ENCODE data around the gene RCE1. TPM values are rescaled to one million over a fixed set of nuclear protein-coding genes. Genes with fewer than 3 reads are reported as not detected.
"Not testable (repeated sequence)": the region's sequence is repeated elsewhere in the genome, so short reads cannot be mapped to it uniquely, and the experiment has no call there.

Gene RCE1
- polyA plus RNA-seq (ENCODE audit: insufficient read length in 12 of 12): 10 to 100 TPM in 11 of 12 donors, not detected in 1; 11.2 to 29.3 (median 12.6) TPM
- long read RNA-seq, donor 1, partial matches to known transcripts: 0 of 4 reads
- long read RNA-seq, donor 1, other reads (novel, unspliced or antisense): 0 of 4 reads
- long read RNA-seq, donor 2, transcript RCE1-201 (8 exons, 1,485 nt): major isoform, 6 of 8 reads
- long read RNA-seq, donor 2, partial matches to known transcripts: 0 of 8 reads
- long read RNA-seq, donor 2, other reads (novel, unspliced or antisense): 0 of 8 reads
- long read RNA-seq, donor 3, partial matches to known transcripts: 0 of 1 reads
- long read RNA-seq, donor 3, other reads (novel, unspliced or antisense): 0 of 1 reads
- long read RNA-seq, donor 4, partial matches to known transcripts: 0 of 2 reads
- long read RNA-seq, donor 4, other reads (novel, unspliced or antisense): 0 of 2 reads
- long read RNA-seq, donor 5: 0 reads
- long read RNA-seq, donor 6, partial matches to known transcripts: 0 of 4 reads
- long read RNA-seq, donor 6, other reads (novel, unspliced or antisense): 0 of 4 reads
- long read RNA-seq, donor 7, partial matches to known transcripts: 0 of 3 reads
- long read RNA-seq, donor 7, other reads (novel, unspliced or antisense): 0 of 3 reads
- long read RNA-seq, donor 8, partial matches to known transcripts: 0 of 3 reads
- long read RNA-seq, donor 8, other reads (novel, unspliced or antisense): 0 of 3 reads
- long read RNA-seq, donor 9, partial matches to known transcripts: 0 of 4 reads
- long read RNA-seq, donor 9, other reads (novel, unspliced or antisense): 0 of 4 reads
- long read RNA-seq, donor 10, partial matches to known transcripts: 0 of 4 reads
- long read RNA-seq, donor 10, other reads (novel, unspliced or antisense): 0 of 4 reads
- long read RNA-seq, donor 11, partial matches to known transcripts: 0 of 5 reads
- long read RNA-seq, donor 11, other reads (novel, unspliced or antisense): 0 of 5 reads

GRCh38 chr11:66842896-66843775 lies at the start of gene RCE1:
TSS of gene RCE1 (plus strand) at chr11:66843441. CDS start at chr11:66843456, 15 bp downstream.
- peak; percentile 86 for DNase-seq

- not testable (repeated sequence) for DNase-seq
Observed at GRCh38 chr11:66799815-66800214, 43.4 kb upstream of the RCE1 start.

- DNase-seq: no peak
Observed at GRCh38 chr11:66800720-66801428, 42.4 kb upstream of the RCE1 start.

- DNase-seq: no peak
Observed at GRCh38 chr11:66809592-66809991, 33.6 kb upstream of the RCE1 start.

DNA sequence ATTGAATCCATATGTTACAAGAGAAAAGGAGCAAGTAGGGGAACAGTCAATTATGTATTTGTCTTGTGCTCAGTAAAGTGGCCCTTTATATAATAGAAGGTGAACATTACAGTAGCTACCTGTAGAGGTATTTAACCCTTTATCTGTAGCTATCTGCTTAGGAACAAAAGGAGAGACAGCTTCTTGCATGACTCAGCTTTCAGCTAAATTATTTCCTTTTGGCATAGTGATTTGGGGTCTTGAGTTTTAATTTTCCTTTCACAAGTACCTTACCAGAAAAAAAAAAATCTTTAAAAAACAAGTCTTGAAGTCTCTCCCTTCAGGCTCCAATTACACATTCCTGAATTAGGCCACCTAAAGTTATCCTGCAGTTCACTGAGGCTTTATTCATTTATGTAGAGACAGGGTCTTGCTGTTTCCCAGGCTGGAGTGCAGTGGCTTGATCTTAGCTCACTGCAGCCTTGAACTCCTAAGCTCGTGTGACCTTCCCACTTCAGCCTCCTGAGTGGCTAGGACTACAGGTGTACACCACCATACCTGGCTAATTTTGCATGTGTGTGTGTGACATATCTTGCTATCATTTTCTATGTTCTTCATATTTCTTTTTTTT lies 32.6 kb upstream of the RCE1 start:
- no peak for DNase-seq

DNA sequence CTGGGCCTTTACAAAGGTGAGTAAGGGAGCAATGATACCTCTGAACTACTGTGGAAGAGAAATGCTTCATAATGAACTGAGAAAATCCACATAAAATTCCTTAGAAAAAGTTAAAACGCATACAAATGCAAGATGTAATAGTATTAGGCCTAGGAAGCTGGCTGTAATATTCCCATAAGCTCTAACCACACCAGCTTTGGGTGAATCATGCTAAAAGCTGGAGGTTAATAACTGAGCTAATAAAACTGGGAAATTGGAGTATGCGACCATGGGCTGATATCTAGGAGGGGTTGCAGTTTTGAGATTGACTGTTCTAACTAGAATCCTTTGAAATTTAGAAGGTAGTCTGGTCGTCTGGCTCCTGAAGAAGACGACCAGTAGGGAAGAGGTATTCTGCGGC lies 28.6 kb upstream of the RCE1 start:
- DNase-seq: no peak

- DNase-seq: no peak
Observed at GRCh38 chr11:66815646-66816045, 27.6 kb upstream of the RCE1 start.

DNA sequence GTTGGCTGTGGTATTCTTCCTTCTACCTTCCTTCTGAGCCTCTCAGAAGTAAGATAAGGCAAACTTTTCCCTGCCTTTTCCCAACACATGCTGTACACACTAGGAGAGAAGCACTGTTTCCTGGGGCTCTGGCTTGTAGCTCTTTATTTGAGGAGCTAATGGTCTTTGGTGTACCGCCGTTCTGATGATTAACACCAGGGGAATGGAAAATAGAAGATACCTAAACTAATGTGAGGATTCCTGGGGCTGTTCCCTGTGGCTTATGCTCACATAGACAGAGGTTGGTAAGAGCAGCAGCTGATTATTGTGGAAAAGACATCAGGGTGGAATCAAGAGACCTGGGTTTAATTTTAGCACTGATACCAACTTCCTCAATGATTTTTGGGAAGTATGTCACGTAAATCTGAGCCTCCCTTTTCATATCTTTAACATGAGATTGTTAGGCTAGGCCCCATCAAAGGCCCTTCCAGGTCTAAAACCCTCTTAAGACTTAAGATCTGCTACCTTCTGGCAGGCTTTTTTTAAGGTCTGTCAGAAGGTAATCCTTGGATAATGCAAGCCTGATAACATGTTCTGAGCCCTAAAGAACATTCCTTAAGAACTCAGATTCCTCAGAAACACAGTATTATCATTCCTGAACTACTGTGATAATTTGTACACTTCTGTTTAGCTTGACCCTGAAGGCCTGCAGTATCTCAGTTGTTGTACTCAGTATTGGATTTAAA lies 24.8 kb upstream of the RCE1 start:
- DNase-seq: no peak

- no peak for DNase-seq
Observed at GRCh38 chr11:66820381-66820780, 22.9 kb upstream of the RCE1 start.

- no peak for DNase-seq
Observed at GRCh38 chr11:66820901-66821300, 22.3 kb upstream of the RCE1 start.

GRCh38 chr11:66823700-66824099 lies 19.5 kb upstream of the RCE1 start:
- no peak for DNase-seq

DNA sequence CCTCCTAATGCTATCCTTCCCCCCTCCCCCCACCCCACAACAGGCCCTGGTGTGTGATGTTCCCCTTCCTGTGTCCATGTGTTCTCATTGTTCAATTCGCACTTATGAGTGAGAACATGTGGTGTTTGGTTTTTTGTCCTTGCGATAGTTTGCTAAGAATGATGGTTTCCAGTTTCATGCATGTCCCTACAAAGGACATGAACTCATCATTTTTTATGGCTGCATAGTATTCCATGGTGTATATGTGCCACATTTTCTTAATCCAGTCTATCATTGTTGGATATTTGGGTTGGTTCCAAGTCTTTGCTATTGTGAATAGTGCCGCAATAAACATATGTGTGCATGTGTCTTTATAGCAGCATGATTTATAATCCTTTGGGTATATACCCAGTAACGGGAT lies 18.7 kb upstream of the RCE1 start:
- DNase-seq: not testable (repeated sequence)

DNA sequence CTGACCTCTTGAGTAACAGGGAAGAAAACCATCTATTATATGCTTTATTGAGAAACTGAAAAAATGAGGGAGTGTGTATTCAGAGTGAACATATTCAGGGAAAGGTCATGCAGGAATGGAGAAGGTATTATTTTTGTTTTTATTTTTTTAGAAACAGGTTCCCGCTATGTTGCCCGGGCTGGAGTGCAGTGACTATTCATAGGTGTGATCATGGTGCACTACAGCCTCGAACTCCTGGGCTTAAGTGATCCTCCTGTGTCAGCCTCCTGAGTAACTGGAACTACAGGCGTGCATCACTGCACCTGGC lies 8.7 kb upstream of the RCE1 start:
- no peak for DNase-seq

- DNase-seq: no peak
Observed at GRCh38 chr11:66834943-66835342, 8.3 kb upstream of the RCE1 start.

DNA sequence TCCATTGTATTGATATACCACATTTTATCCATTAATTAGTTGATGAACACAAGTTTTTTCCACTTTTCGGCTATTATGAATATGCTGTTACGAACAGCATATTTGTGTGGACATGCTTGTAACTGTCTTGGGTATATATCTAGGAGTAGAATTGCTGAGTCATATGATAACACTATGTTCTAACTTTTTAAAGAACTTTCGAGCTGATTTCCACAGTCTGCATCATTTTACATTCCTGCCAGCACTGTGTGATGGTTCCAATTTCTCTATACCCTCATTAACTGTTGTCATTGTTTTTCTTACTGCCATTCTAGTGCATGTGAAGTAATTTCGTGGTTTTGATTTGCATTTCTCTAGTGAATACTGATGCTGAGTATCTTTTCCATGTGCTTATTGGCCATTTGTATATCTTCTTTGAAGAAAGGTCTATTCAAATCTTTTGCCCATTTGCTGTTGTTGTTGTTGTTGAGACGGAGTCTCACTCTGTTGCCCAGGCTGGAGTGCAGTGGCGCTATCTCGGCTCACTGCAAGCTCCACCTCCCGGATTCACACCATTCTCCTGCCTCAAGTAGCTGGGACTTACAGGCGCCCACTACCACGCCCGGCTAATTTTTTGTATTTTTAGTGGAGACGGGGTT lies 7.4 kb upstream of the RCE1 start:
- DNase-seq: no peak

GRCh38 chr11:66840317-66841091 lies 2.7 kb upstream of the RCE1 start:
- DNase-seq: no peak

- no peak for DNase-seq
Observed at GRCh38 chr11:66841861-66842260, 1.4 kb upstream of the RCE1 start.

DNA sequence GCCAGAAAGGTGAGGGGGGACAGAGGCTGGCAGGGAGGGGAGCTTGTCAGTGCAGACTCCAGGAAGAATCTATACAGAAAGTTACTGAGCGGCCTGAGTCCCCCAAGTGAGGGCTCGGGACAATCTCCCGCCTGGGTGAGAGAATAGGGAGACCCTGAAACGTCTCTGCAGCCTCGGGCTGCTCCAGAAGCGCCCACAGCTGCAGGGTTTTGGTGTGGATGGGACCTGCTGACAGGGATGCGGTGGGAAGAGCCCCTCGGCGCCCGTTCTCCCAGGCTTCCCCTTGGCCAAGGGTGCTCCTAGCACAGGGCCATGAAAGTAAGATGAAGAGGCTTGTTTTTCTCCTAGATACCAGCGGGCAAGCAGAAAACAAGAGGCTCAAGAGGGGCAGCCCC lies 743 bp upstream of the RCE1 start:
- no peak for DNase-seq
